LoVo (cell line): ENCODE measurements around the gene NHS.

Experiments
- DNase-seq: peaks from one replicate; pipeline ENCODE4 v3.0.0-alpha.2; 2016; ENCODE audit warnings: low spot score

Gene NHS

GRCh38 chrX:17448188-17448587, 73.2 kb downstream of the NHS start:
- no peak for DNase-seq

- DNase-seq = no peak
Measured at GRCh38 chrX:17449866-17450265, 74.9 kb downstream of the NHS start.

- no peak for DNase-seq
Measured at GRCh38 chrX:17453788-17454187, 78.8 kb downstream of the NHS start.

- no peak for DNase-seq
Measured at GRCh38 chrX:17456526-17456925, 81.5 kb downstream of the NHS start.

GRCh38 chrX:17459008-17459611, 84.1 kb downstream of the NHS start:
- no peak for DNase-seq

GRCh38 chrX:17459661-17460060, 84.7 kb downstream of the NHS start:
- DNase-seq = no peak

- DNase-seq = no peak
Measured at GRCh38 chrX:17462881-17463280, 87.9 kb downstream of the NHS start.

GRCh38 chrX:17464194-17464593, 89.2 kb downstream of the NHS start:
- no peak for DNase-seq

GRCh38 chrX:17465201-17465600, 90.2 kb downstream of the NHS start:
- no peak for DNase-seq

- DNase-seq = no peak
Measured at GRCh38 chrX:17465802-17466201, 90.8 kb downstream of the NHS start.

GRCh38 chrX:17470136-17470535, 95.1 kb downstream of the NHS start:
- no peak for DNase-seq

GRCh38 chrX:17471121-17471520, 96.1 kb downstream of the NHS start:
- DNase-seq = no peak

GRCh38 chrX:17471861-17472260, 96.9 kb downstream of the NHS start:
- no peak for DNase-seq

GRCh38 chrX:17472424-17472823, 97.4 kb downstream of the NHS start:
- no peak for DNase-seq

- DNase-seq = no peak
Measured at GRCh38 chrX:17473021-17473420, 98.0 kb downstream of the NHS start.

- no peak for DNase-seq
Measured at GRCh38 chrX:17474892-17475291, 99.9 kb downstream of the NHS start.

GRCh38 chrX:17475449-17476217, 100.6 kb downstream of the NHS start:
- DNase-seq = no peak

- no peak for DNase-seq
Measured at GRCh38 chrX:17476411-17476810, 101.4 kb downstream of the NHS start.

GRCh38 chrX:17481086-17481485, 106.1 kb downstream of the NHS start:
- DNase-seq = no peak

GRCh38 chrX:17484592-17484991, 109.6 kb downstream of the NHS start:
- DNase-seq = no peak

GRCh38 chrX:17485391-17485790, 110.4 kb downstream of the NHS start:
- DNase-seq = no peak

GRCh38 chrX:17488036-17488435, 113.0 kb downstream of the NHS start:
- no peak for DNase-seq

GRCh38 chrX:17494216-17494615, 119.2 kb downstream of the NHS start:
- no peak for DNase-seq

GRCh38 chrX:17495052-17495451, 120.1 kb downstream of the NHS start:
- no peak for DNase-seq
